Neural progenitor cell (in vitro differentiated cells): Measurements from ENCODE around the gene GABRQ. TPM values are rescaled to one million over a fixed set of nuclear protein-coding genes. Genes with fewer than 3 reads are reported as not detected.
A peak's percentile ranks its signal among the peaks of the same experiment; 100 is the strongest.

Source experiments
- DNase-seq: peaks from one replicate; pipeline ENCODE4 v3.0.0-alpha.2; 2016; ENCODE audit warnings: low spot score
- H2AFZ ChIP-seq: fragments of 200-600 bp; sonication (generic); replicated peaks from 2 replicates; pipeline ENCODE4 v1.6.1; 2016; ENCODE audit warnings: antibody characterized with exemption
- H3F3A ChIP-seq: fragments of 200-600 bp; sonication (generic); 2 replicates; pipeline ENCODE4 v1.6.1; 2016; ENCODE audit warnings: antibody characterized with exemption, low read depth
- H3K27ac ChIP-seq: fragments of 200-600 bp; sonication (generic); 2 replicates; pipeline ENCODE4 v1.5.1; 2016; ENCODE audit warnings: mild to moderate bottlenecking
- H3K27me3 ChIP-seq: fragments of 200-600 bp; sonication (generic); 2 replicates; pipeline ENCODE4 v1.6.1; 2016; ENCODE audit warnings: mild to moderate bottlenecking, moderate library complexity
- H3K36me3 ChIP-seq: fragments of 200-600 bp; sonication (generic); 2 replicates; pipeline ENCODE4 v1.5.1; 2016
- H3K4me1 ChIP-seq: fragments of 200-600 bp; sonication (generic); 2 replicates; pipeline ENCODE4 v1.6.1; 2016; ENCODE audit warnings: mixed run types
- H3K4me2 ChIP-seq: fragments of 200-600 bp; sonication (generic); 2 replicates; pipeline ENCODE4 v1.6.1; 2016
- H3K4me3 ChIP-seq: fragments of 200-600 bp; sonication (generic); 2 replicates; pipeline ENCODE4 v1.5.1; 2016
- H3K79me2 ChIP-seq: fragments of 200-600 bp; sonication (generic); 2 replicates; pipeline ENCODE4 v1.6.1; 2016; ENCODE audit warnings: low read depth
- H3K9ac ChIP-seq: fragments of 200-600 bp; sonication (generic); 2 replicates; pipeline ENCODE4 v1.6.1; 2016
- H3K9me3 ChIP-seq: fragments of 200-600 bp; sonication (generic); 2 replicates; pipeline ENCODE4 v1.5.1; 2016; ENCODE audit warnings: low read depth
- H4K20me1 ChIP-seq: fragments of 200-600 bp; sonication (generic); 2 replicates; pipeline ENCODE4 v1.6.1; 2016; ENCODE audit warnings: low read depth
- H3K27ac Mint-ChIP-seq: 3 replicates; pipeline ENCODE4 v1.8.0; 2021; ENCODE audit warnings: mixed read lengths
- H3K27me3 Mint-ChIP-seq: 2 replicates; pipeline ENCODE4 v1.8.0; 2022; ENCODE audit warnings: low read depth, mild to moderate bottlenecking, inconsistent platforms, moderate library complexity, mixed read lengths; ENCODE audit not compliant: insufficient read depth
- H3K36me3 Mint-ChIP-seq: 3 replicates; pipeline ENCODE4 v1.8.0; 2021; ENCODE audit warnings: mixed read lengths
- H3K4me1 Mint-ChIP-seq: 3 replicates; pipeline ENCODE4 v1.8.0; 2021; ENCODE audit warnings: mixed read lengths
- H3K4me3 Mint-ChIP-seq: 3 replicates; pipeline ENCODE4 v1.8.0; 2021; ENCODE audit warnings: mild to moderate bottlenecking, moderate library complexity, mixed read lengths
- H3K9me3 Mint-ChIP-seq: 3 replicates; pipeline ENCODE4 v1.8.0; 2020; ENCODE audit warnings: mixed read lengths
- EZH2 ChIP-seq: fragments of 200-600 bp; sonication (generic); IDR thresholded peaks from 2 replicates; pipeline ENCODE4 v1.6.1; 2017; ENCODE audit warnings: antibody characterized with exemption, mild to moderate bottlenecking, moderate library complexity
- EZH2phosphoT487 ChIP-seq: fragments of 200-600 bp; sonication (generic); IDR thresholded peaks from 2 replicates; pipeline ENCODE4 v1.6.1; 2017; ENCODE audit warnings: antibody characterized with exemption
- total RNA-seq: library from RNA; depleted of rRNA; stranded (reverse); fragments of >200 nt; gene quantifications from 2 replicates; pipeline ENCODE4 v1.2.3, GENCODE V29; 2015; ENCODE audit warnings: low replicate concordance
- TF ChIP-seq, protein P1 (sequence below): fragments of 200-600 bp; sonication (generic); IDR thresholded peaks from 2 replicates; pipeline ENCODE4 v1.5.1; 2017; ENCODE audit warnings: antibody characterized with exemption, mild to moderate bottlenecking

GABRQ gene
- total RNA-seq, 1 donor from 2014 or later: 1.5 TPM

DNA sequence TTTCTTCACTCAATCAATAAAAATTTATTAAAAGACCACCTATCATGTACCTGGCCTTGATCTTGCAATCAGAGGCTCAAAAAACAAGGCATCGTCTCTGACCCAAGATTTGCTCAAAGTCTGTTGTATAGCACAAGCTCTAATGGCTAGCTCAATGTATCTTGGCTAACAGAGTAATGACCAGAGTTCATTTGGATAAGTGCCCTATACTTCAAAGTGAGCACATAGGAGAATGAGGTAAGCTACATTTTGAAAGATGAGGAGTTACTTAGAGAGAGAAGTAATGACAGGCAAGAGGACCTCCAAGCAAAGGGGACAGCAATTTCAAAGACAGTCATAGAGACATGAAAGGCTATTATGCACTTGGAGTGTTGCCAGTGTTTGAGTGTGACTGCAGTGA lies 22.9 kb upstream of the GABRQ start:
- DNase-seq: no peak
- H3K27ac Mint-ChIP-seq: no peak overlapping the region
- TF ChIP-seq EZH2: no peak
- TF ChIP-seq, protein P1, sequence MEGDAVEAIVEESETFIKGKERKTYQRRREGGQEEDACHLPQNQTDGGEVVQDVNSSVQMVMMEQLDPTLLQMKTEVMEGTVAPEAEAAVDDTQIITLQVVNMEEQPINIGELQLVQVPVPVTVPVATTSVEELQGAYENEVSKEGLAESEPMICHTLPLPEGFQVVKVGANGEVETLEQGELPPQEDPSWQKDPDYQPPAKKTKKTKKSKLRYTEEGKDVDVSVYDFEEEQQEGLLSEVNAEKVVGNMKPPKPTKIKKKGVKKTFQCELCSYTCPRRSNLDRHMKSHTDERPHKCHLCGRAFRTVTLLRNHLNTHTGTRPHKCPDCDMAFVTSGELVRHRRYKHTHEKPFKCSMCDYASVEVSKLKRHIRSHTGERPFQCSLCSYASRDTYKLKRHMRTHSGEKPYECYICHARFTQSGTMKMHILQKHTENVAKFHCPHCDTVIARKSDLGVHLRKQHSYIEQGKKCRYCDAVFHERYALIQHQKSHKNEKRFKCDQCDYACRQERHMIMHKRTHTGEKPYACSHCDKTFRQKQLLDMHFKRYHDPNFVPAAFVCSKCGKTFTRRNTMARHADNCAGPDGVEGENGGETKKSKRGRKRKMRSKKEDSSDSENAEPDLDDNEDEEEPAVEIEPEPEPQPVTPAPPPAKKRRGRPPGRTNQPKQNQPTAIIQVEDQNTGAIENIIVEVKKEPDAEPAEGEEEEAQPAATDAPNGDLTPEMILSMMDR: no peak
- no peak for TF ChIP-seq EZH2phosphoT487
- no peaks in the 10 kb centered on the region for H3K4me1 Mint-ChIP-seq
- no peaks in the 10 kb centered on the region for H3K27me3 ChIP-seq
- no peaks in the 10 kb centered on the region for H3K36me3 Mint-ChIP-seq
- H3K9me3 Mint-ChIP-seq: peaks cover 13% of the 10 kb centered on the region
- H2AFZ ChIP-seq: no peak overlapping the region
- H3K36me3 ChIP-seq: no peaks in the 10 kb centered on the region
- no peaks in the 10 kb centered on the region for H4K20me1 ChIP-seq
- no peaks in the 10 kb centered on the region for H3F3A ChIP-seq
- H3K27ac ChIP-seq: no peak overlapping the region
- peaks cover 3% of the 10 kb centered on the region for H3K9me3 ChIP-seq
- no peak overlapping the region for H3K4me2 ChIP-seq
- H3K4me3 Mint-ChIP-seq: no peak overlapping the region
- no peak overlapping the region for H3K9ac ChIP-seq
- H3K79me2 ChIP-seq: no peaks in the 10 kb centered on the region
- peaks cover 6% of the 10 kb centered on the region for H3K27me3 Mint-ChIP-seq
- no peaks in the 10 kb centered on the region for H3K4me1 ChIP-seq
- no peak overlapping the region for H3K4me3 ChIP-seq

DNA sequence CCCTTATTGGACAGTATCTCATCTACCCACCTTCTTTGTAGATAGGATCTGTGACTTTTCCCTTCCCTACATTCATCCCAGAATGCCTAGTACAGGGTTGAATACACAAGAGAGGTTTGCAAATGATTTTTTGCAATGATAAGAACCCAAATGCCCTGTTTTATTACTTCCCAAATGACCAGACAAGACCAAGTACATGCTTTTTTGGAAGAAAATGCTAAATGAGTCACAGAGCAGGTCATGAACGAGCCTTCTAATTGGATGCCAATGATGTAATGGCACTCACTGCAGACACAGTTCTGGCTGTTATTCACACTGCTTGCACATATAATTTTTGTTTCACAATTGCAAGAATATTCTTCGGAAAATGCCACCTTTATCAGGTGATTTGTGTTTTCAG lies 17.8 kb upstream of the GABRQ start:
- Mint-ChIP-seq H3K36me3 (no peaks in the 10 kb centered on the region), H3K4me1 (no peaks in the 10 kb centered on the region), H3K4me3 (no peak overlapping the region), H3K9me3 (no peaks in the 10 kb centered on the region), H3K27me3 (no peaks in the 10 kb centered on the region), H3K27ac (no peak overlapping the region)
- Histone ChIP-seq H3K9me3 (peaks cover 5% of the 10 kb centered on the region), H3K9ac (no peak overlapping the region), H2AFZ (no peak overlapping the region), H3K4me1 (no peaks in the 10 kb centered on the region), H3K79me2 (no peaks in the 10 kb centered on the region), H3K27me3 (no peaks in the 10 kb centered on the region), H4K20me1 (no peaks in the 10 kb centered on the region), H3K4me2 (no peak overlapping the region), H3K4me3 (no peak overlapping the region), H3F3A (no peaks in the 10 kb centered on the region), H3K27ac (no peak overlapping the region), H3K36me3 (no peaks in the 10 kb centered on the region)
- TF ChIP-seq, protein P1: no peak
- TF ChIP-seq EZH2phosphoT487 (no peak), EZH2 (no peak)
- no peak for DNase-seq

DNA sequence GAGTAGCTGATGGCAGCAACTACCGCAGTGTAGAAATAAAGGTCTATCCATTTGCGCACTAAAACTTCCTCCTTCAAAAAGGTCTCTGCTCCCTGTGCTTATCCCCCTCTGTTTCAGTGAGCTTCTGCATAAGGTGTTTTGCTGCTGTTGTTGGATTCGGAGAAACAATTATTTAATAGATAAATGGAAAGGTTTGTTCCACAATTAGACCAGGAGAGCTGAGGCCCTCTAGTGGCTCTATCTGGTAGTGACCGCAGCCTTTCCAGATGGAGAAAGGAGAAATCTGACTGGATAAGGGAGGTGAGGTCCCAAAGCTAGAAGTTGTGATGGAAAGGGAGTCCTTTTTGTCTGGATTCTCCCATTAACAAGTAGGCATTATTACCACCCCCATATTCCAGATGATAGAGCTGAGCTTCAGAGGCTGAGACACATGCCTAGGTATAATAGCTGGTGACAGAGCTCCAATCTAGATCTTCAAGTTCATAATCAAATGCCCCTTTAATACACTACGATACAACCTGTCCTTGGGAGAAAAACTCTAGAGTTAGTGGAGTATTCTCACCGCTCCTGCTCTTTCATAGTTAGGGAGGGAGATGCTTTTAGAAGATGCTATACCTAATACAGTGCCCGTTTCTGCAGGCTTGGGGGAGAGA lies 5.1 kb upstream of the GABRQ start:
- H2AFZ ChIP-seq: no peak overlapping the region
- no peak overlapping the region for H3K27ac Mint-ChIP-seq
- H4K20me1 ChIP-seq: no peaks in the 10 kb centered on the region
- no peak overlapping the region for H3K4me3 ChIP-seq
- no peaks in the 10 kb centered on the region for H3K4me1 Mint-ChIP-seq
- no peak overlapping the region for H3K4me2 ChIP-seq
- peaks cover 2% of the 10 kb centered on the region for H3K9me3 Mint-ChIP-seq
- no peak overlapping the region for H3K4me3 Mint-ChIP-seq
- no peak overlapping the region for H3K9ac ChIP-seq
- H3F3A ChIP-seq: no peaks in the 10 kb centered on the region
- H3K36me3 Mint-ChIP-seq: no peaks in the 10 kb centered on the region
- no peak overlapping the region for H3K27ac ChIP-seq
- no peaks in the 10 kb centered on the region for H3K27me3 Mint-ChIP-seq
- no peaks in the 10 kb centered on the region for H3K4me1 ChIP-seq
- H3K79me2 ChIP-seq: no peaks in the 10 kb centered on the region
- peaks cover 15% of the 10 kb centered on the region for H3K27me3 ChIP-seq
- H3K9me3 ChIP-seq: peaks cover 4% of the 10 kb centered on the region
- TF ChIP-seq EZH2 (no peak), EZH2phosphoT487 (no peak)
- TF ChIP-seq, protein P1: peak; percentile 79
- H3K36me3 ChIP-seq: no peaks in the 10 kb centered on the region
- peak; percentile 42 for DNase-seq
